Measurements from ENCODE around the gene EPHA3.

GRCh38 chr3:89326997-89327396, 219.6 kb downstream of the EPHA3 start:
- no peak for TF ChIP-seq EZH2 (IDR thresholded peaks at IDR 0.05; ENCODE audit: borderline replicate concordance, low read length)
- no peak for TF ChIP-seq CTCF (IDR thresholded peaks at IDR 0.05; ENCODE audit: low read length)

All from OCI-LY1 (cell line).